HepG2 (cell line): ENCODE results near the gene GNMT.

Experiments
- CHCHD3 ChIP-seq: sonication (generic); formaldehyde crosslinking; IDR thresholded peaks from 2 replicates; pipeline ENCODE4 v1.8.0; 2022; ENCODE audit warnings: mild to moderate bottlenecking, missing genetic modification reagents, moderate library complexity
- KDM5A ChIP-seq: fragments of 200-600 bp; sonication (generic); IDR thresholded peaks from 2 replicates; pipeline ENCODE4 v1.7.0; 2018; ENCODE audit warnings: antibody characterized with exemption, mild to moderate bottlenecking, low read length, borderline replicate concordance
- NFE2 ChIP-seq: sonication (generic); formaldehyde crosslinking; IDR thresholded peaks from 2 replicates; pipeline ENCODE4 v1.4.0; 2020; ENCODE audit warnings: missing genetic modification reagents
- NFYB ChIP-seq: sonication (generic); formaldehyde crosslinking; IDR thresholded peaks from 2 replicates; pipeline ENCODE4 v1.4.0; 2020; ENCODE audit warnings: missing genetic modification reagents
- TAF1 ChIP-seq: sonication (generic); formaldehyde crosslinking; IDR thresholded peaks from 2 replicates; pipeline ENCODE4 v1.4.0; 2020; ENCODE audit warnings: missing genetic modification reagents
- TCF12 ChIP-seq, 2 experiments: fragments of 450-650 bp in 1 of 2; sonication (generic) in 1 of 2; formaldehyde crosslinking in 1 of 2; IDR thresholded peaks; 2 replicates each; pipeline versions ENCODE4 v1.6.1 to v1.8.0; 2017 to 2022; ENCODE audit warnings: antibody characterized with exemption in 1 of 2, mild to moderate bottlenecking in 1 of 2, missing genetic modification reagents in 1 of 2, moderate library complexity in 1 of 2
- TF ChIP-seq, protein P1 (sequence below), 2 experiments: sonication (generic) in 1 of 2; formaldehyde crosslinking in 1 of 2; IDR thresholded peaks; 2 replicates each; pipeline versions ENCODE4 v1.5.1 to v1.6.1; 2011 to 2020; ENCODE audit warnings: borderline replicate concordance in 1 of 2, low read depth in 1 of 2, low read length in 1 of 2, mild to moderate bottlenecking in 1 of 2, missing genetic modification reagents in 1 of 2, moderate library complexity in 1 of 2
- TF ChIP-seq, protein P2 (sequence below): sonication (generic); formaldehyde crosslinking; IDR thresholded peaks from 2 replicates; pipeline ENCODE4 v1.5.0; 2020; ENCODE audit warnings: mild to moderate bottlenecking, missing genetic modification reagents, moderate library complexity
- TF ChIP-seq, protein P3 (sequence below): IDR thresholded peaks from 2 replicates; pipeline ENCODE4 v1.6.1; 2012; ENCODE audit warnings: low read length, improper control_type of control experiment

DNA sequence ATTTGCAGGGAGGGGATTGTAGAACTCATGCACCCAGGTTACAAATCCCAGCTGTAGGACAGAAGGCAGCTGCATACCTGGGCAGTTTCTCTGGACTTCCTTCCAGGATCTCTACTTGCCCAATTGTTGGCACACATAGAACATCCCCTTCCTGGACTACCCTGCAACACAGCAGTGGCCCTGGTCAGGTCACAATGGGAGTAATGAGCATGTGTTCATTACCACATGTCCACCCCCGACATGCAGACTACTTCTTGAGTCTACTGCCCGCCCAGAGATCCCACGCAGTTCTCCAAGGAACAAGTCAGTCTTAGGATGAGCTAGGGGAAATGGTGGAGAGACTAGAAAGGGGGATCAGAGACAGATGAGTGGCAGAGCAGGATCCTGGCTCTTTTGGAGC, 13.4 kb downstream of the GNMT start:
- TF ChIP-seq KDM5A (no peak), NFE2 (no peak), TAF1 (CRISPR knock-in tag) (no peak), TCF12 (IDR thresholded peaks at IDR 0.05) (no peak), TCF12 (CRISPR knock-in tag; IDR thresholded peaks at IDR 0.05) (no peak), CHCHD3 (no peak), NFYB (CRISPR knock-in tag) (no peak)
- TF ChIP-seq, protein P1, sequence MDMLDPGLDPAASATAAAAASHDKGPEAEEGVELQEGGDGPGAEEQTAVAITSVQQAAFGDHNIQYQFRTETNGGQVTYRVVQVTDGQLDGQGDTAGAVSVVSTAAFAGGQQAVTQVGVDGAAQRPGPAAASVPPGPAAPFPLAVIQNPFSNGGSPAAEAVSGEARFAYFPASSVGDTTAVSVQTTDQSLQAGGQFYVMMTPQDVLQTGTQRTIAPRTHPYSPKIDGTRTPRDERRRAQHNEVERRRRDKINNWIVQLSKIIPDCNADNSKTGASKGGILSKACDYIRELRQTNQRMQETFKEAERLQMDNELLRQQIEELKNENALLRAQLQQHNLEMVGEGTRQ (IDR thresholded peaks at IDR 0.05; ENCODE audit: low read depth, low read length): no peak
- TF ChIP-seq, protein P1 (CRISPR knock-in tag; IDR thresholded peaks at IDR 0.05; ENCODE audit: borderline replicate concordance): no peak
- TF ChIP-seq, protein P2, sequence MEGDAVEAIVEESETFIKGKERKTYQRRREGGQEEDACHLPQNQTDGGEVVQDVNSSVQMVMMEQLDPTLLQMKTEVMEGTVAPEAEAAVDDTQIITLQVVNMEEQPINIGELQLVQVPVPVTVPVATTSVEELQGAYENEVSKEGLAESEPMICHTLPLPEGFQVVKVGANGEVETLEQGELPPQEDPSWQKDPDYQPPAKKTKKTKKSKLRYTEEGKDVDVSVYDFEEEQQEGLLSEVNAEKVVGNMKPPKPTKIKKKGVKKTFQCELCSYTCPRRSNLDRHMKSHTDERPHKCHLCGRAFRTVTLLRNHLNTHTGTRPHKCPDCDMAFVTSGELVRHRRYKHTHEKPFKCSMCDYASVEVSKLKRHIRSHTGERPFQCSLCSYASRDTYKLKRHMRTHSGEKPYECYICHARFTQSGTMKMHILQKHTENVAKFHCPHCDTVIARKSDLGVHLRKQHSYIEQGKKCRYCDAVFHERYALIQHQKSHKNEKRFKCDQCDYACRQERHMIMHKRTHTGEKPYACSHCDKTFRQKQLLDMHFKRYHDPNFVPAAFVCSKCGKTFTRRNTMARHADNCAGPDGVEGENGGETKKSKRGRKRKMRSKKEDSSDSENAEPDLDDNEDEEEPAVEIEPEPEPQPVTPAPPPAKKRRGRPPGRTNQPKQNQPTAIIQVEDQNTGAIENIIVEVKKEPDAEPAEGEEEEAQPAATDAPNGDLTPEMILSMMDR: no peak
- TF ChIP-seq, protein P3, sequence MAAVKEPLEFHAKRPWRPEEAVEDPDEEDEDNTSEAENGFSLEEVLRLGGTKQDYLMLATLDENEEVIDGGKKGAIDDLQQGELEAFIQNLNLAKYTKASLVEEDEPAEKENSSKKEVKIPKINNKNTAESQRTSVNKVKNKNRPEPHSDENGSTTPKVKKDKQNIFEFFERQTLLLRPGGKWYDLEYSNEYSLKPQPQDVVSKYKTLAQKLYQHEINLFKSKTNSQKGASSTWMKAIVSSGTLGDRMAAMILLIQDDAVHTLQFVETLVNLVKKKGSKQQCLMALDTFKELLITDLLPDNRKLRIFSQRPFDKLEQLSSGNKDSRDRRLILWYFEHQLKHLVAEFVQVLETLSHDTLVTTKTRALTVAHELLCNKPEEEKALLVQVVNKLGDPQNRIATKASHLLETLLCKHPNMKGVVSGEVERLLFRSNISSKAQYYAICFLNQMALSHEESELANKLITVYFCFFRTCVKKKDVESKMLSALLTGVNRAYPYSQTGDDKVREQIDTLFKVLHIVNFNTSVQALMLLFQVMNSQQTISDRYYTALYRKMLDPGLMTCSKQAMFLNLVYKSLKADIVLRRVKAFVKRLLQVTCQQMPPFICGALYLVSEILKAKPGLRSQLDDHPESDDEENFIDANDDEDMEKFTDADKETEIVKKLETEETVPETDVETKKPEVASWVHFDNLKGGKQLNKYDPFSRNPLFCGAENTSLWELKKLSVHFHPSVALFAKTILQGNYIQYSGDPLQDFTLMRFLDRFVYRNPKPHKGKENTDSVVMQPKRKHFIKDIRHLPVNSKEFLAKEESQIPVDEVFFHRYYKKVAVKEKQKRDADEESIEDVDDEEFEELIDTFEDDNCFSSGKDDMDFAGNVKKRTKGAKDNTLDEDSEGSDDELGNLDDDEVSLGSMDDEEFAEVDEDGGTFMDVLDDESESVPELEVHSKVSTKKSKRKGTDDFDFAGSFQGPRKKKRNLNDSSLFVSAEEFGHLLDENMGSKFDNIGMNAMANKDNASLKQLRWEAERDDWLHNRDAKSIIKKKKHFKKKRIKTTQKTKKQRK: no peak
